ENCODE data around the gene JADE3. TPM values are rescaled to one million over a fixed set of nuclear protein-coding genes. Genes with fewer than 3 reads are reported as not detected.
A peak's percentile ranks its signal among the peaks of the same experiment; 100 is the strongest.
"Not testable (repeated sequence)": the region's sequence is repeated elsewhere in the genome, so short reads cannot be mapped to it uniquely, and the experiment has no call there.

JADE3 gene
- total RNA-seq, 1 donor: 4.3 TPM

GRCh38 chrX:46961574-46962283, 49.5 kb downstream of the JADE3 start:
- DNase-seq (ENCODE audit: low read depth): no peak
- TF ChIP-seq, protein P1, sequence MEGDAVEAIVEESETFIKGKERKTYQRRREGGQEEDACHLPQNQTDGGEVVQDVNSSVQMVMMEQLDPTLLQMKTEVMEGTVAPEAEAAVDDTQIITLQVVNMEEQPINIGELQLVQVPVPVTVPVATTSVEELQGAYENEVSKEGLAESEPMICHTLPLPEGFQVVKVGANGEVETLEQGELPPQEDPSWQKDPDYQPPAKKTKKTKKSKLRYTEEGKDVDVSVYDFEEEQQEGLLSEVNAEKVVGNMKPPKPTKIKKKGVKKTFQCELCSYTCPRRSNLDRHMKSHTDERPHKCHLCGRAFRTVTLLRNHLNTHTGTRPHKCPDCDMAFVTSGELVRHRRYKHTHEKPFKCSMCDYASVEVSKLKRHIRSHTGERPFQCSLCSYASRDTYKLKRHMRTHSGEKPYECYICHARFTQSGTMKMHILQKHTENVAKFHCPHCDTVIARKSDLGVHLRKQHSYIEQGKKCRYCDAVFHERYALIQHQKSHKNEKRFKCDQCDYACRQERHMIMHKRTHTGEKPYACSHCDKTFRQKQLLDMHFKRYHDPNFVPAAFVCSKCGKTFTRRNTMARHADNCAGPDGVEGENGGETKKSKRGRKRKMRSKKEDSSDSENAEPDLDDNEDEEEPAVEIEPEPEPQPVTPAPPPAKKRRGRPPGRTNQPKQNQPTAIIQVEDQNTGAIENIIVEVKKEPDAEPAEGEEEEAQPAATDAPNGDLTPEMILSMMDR (IDR thresholded peaks at IDR 0.05; ENCODE audit: insufficient read depth, low read depth, low read length): no peak
- H3K4me3 ChIP-seq (ENCODE audit: low read depth, low read length): no peak overlapping the region

DNA sequence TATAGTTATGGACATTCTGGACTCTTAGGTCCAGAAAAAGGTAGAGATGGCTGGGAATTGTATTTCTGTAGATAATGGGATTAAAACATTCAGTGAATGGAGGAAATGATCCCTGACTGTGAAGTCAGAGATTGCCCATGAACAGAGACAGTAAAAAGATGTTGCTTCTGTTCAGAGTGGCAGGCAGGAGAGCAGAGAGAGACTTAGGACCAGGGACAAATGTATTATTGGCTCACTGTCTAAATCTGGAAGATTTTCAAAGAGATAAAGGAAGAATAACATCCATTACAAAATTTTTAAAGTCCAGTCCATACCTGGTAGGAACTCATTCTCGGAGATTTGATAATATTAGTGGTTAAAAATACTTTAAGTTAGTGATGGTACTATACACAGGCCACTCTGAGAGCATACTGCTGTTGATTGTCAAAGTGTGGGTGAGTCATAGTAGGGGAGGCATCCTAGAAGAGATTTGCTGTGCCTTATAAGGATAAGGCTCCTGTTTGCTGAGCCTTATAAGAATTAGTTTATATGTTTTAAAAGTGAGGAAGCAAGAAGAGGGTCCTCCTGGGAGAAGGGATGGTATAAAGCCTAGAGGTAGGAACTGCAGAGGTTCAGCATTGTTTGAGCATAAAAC, 53.0 kb downstream of the JADE3 start:
- TF ChIP-seq, protein P1 (IDR thresholded peaks at IDR 0.05; ENCODE audit: insufficient read depth, low read depth, low read length): no peak
- DNase-seq (ENCODE audit: low read depth): peak; percentile 65
- H3K4me3 ChIP-seq (ENCODE audit: low read depth, low read length): no peak overlapping the region

DNA sequence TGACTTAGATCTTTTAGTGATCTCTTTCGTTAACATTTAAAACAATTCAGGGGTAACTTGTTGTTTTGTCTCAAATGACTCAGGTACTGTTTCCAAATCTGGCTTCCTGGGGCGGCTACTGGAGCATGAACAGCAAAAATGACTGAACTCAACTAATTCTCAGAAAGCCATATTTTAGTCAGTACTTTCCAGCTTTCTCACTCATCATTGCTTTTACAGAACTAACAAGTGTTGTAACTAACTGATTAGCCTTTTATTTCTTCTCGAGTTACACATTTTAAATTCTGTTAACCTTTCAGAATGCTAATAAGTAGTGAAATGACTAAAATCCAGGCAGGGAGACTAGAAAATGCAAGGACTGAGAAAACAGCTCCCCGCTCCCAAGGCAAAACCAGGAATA, 55.3 kb downstream of the JADE3 start:
- no peak overlapping the region for H3K4me3 ChIP-seq (ENCODE audit: low read depth, low read length)
- TF ChIP-seq, protein P1 (IDR thresholded peaks at IDR 0.05; ENCODE audit: insufficient read depth, low read depth, low read length): no peak
- no peak for DNase-seq (ENCODE audit: low read depth)

- not testable (repeated sequence) for DNase-seq (ENCODE audit: low read depth); H3K4me3 ChIP-seq (ENCODE audit: low read depth, low read length)
Observed at GRCh38 chrX:46977046-46977445, 64.8 kb downstream of the JADE3 start.

DNA sequence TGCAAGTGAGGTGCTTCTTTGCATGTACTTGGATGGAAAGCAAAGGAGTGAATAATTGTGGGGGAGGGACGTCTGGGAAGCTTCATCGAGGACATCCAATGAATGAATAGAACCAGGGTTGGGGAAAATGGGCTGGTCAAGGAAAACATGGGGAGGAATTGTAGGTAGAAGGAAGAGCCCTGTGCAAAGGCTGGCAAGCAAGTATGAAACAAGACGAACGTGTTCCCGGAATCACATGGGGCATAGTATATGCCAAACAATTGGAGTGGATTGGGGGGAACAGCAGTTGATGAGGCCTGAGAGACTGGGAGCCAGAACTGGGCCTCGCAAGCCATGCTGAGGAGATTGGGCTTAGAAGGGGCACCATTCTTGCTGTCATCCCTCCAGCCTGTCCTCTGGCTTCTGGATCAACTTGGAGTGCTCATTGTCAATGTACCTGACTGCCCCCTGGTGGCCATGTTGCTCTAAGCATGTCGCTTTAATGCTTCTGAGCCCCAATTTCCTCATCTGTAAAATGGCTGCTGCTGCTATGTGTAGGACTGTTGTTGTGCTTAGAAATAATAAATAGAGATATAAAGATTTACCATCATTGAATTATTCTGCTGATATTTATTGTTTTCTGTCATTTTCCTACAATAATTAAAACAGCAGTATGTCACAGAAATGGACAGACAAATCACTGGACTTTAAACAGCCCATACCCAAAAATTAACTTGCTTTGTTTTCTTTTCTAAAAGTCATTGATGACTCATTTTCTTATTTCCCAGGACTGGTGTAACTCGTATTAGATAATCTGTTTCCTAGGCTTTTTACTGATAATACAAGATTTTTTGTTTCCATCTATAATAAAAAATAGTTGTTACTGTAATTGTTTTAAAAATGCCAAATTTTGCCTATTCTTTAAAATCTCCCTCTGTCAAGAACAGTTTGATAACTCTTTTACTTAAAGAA, 66.4 kb downstream of the JADE3 start:
- no peak overlapping the region for H3K4me3 ChIP-seq (ENCODE audit: low read depth, low read length)
- TF ChIP-seq, protein P1 (IDR thresholded peaks at IDR 0.05; ENCODE audit: insufficient read depth, low read depth, low read length): peak; percentile 59
- DNase-seq (ENCODE audit: low read depth): peak; percentile 76

DNA sequence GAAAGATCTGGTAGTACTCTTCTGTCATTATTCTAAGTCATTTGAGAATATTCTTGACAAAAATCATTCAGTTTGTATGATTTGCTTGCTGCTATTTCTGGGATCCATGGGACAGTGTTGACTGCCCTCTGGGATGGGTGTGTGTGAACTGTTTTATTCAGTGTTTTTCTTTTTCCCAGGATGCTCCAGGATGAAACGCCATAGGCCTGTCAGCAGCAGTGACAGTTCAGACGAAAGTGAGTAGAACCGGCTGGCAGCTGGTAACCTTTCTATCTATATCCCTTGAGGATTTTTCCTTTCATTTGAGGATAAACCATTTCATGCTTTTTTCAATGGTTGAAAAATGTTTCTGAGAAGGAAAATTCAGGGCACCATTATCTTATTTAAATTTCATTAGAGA, 72.5 kb downstream of the JADE3 start:
- DNase-seq (ENCODE audit: low read depth): no peak
- H3K4me3 ChIP-seq (ENCODE audit: low read depth, low read length): no peak overlapping the region
- TF ChIP-seq, protein P1 (IDR thresholded peaks at IDR 0.05; ENCODE audit: insufficient read depth, low read depth, low read length): no peak

GRCh38 chrX:46989548-46989947, 77.3 kb downstream of the JADE3 start:
- no peak overlapping the region for H3K4me3 ChIP-seq (ENCODE audit: low read depth, low read length)
- DNase-seq (ENCODE audit: low read depth): no peak
- TF ChIP-seq, protein P1 (IDR thresholded peaks at IDR 0.05; ENCODE audit: insufficient read depth, low read depth, low read length): no peak

All from fibroblast of villous mesenchyme (primary cell).